Right renal cortex interstitium (tissue), 3 donors: ENCODE measurements around the gene UGT2B7. TPM values are rescaled to one million over a fixed set of nuclear protein-coding genes. Genes with fewer than 3 reads are reported as not detected.
"Not testable (repeated sequence)": the region's sequence is repeated elsewhere in the genome, so short reads cannot be mapped to it uniquely, and the experiment has no call there.

ENCODE experiments used
- DNase-seq, 3 donors: peaks; one replicate each; pipeline ENCODE4 v3.0.0-alpha.2; 2013; ENCODE audit warnings: low read depth in 3 of 3, low spot score in 2 of 3
- polyA plus RNA-seq, 3 donors: library from polyadenylated mRNA; unstranded; fragments of 120-200 nt; gene quantifications; one replicate each; pipeline ENCODE4 v1.2.1, GENCODE V29; 2013; ENCODE audit not compliant: insufficient read length in 3 of 3

Gene UGT2B7
- polyA plus RNA-seq, 3 donors: 71.2 to 97.9 (median 96.3) TPM

DNA sequence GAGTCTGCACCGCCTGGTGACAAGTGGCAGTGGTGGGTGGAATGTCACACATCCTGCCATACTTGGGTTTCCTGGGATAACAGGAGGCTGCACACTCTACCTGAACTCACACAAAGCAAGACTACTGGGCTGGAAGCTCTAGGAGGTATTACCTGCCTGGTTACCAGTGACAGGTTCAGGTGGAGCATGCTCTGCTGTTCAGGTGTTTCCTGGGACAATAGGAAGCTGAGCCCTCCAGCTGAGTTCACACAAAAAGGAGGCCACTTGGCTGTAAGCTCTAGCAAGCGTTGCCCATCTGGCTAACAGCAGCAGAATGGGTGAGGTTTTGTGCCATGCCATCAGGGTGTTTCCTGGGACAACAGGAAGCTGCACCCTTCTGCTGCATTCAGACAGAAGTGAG lies 17.4 kb upstream of the UGT2B7 start:
- DNase-seq: no peak

GRCh38 chr4:69088473-69088872 lies 7.8 kb upstream of the UGT2B7 start:
- no peak for DNase-seq

DNA sequence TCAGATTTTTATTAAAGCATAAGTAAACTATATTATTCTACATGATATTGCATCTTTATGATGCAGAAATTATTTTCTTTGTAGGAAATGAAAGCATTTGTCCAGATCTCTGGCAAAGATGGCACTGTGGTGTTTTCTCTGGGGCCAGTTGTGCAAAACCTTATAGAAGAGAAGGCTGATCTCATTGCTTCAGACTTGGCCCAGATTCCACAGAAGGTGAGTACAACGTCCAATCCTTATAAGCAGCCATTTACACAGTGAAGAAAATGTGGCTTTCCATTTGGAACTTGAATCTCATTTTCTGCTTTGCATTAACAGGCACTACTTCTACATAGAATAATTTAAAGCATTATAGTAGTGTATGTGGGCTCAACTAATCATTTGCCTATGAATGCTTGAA lies 6.9 kb upstream of the UGT2B7 start:
- DNase-seq: no peak

GRCh38 chr4:69092190-69092589 lies 4.1 kb upstream of the UGT2B7 start:
- DNase-seq: no peak

DNA sequence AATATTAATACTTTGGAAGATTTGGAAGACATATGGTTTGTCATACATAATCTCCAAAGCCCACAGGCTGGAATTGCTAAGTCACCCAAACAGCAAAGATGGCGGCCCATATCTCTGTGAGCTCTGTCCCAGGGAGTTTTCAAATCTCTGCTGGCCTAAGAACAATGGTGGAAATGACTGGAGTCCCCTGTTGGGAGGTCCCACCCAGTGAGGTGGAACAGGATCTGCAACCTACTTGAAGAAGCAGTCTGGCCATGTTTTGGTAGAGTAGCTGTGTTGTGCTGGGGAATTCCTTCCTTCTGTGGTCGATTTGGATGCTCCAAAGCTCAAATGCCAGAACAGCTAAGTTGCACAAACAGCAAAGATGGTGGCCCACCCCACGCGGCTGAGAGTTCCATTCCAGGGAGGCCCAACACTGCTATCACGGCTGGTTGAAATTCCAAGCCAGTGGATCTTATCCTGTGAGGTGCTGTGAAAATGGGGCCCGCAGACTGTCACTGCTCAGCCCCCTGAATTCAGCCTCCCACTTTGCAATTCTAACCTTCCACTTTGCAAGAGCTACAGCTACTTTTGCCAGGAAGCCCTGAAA lies 3.2 kb upstream of the UGT2B7 start:
- no peak for DNase-seq

- no peak for DNase-seq
Observed at GRCh38 chr4:69093681-69094080, 2.6 kb upstream of the UGT2B7 start.

DNA sequence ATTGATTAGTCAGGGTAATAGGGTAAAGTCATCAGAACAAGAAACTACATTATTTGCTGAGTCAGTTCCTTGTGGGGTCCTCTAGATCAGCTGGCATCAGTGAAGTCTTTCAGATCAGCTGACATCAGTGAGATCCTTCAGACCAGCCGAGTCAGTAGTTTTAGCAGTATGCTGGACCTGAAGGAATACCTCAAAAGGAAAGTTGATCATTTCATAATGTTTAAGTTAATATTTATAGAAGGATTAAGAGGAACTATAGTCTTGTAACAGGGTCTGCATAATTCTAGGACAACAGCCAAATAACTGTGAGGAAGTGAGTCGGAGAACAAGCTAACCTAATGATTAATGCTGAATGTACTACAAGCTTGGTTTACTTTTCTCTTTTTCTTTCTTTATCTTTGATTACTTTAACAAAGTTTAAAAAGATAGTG lies 958 bp upstream of the UGT2B7 start:
- no peak for DNase-seq

- DNase-seq: no peak
Observed at GRCh38 chr4:69096810-69097209, 536 bp downstream of the UGT2B7 start.

GRCh38 chr4:69098470-69098869 lies 2.2 kb downstream of the UGT2B7 start:
- DNase-seq: no peak

GRCh38 chr4:69099910-69100309 lies 3.6 kb downstream of the UGT2B7 start:
- DNase-seq: no peak

DNA sequence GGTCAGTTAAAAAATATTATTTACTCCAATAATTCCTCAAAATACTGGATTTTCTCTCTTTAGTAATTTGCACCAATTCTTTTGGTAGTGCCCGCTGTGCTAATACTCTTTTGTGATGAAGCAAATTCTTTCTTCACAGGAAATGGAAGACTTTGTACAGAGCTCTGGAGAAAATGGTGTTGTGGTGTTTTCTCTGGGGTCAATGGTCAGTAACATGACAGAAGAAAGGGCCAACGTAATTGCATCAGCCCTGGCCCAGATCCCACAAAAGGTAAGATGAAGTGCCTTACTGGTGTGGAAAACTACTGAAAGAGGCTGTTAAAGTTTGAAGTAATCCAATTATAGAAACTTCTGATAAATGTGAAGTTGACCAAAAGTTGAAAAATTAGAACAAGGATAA lies 6.4 kb downstream of the UGT2B7 start:
- DNase-seq: not testable (repeated sequence)

DNA sequence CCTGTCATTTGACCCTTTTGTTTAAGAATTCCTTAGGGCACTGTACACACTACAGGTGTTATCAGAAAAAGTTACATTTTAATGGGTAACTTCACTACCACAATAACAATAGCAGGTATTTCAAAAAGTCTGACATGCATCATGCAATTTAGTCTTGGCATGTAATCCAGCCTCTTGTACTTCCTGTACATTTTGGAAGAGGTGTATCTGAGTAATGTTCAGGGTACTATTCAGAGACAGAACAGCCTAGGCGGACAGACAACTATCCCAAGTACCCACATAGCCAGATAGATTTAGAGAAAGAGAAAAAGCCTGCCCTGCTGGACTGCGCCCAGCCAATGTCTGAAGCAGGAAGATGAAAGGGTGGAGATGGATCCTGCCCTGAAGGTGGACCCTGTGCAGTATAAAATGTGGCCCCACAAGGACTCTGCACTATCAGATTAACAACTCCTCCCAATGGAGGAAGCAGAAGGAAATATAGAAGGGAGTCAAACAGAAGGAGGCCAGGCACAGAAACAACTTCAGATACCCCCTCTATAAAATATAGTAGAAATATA lies 8.5 kb downstream of the UGT2B7 start:
- no peak for DNase-seq

- DNase-seq: not testable (repeated sequence)
Observed at GRCh38 chr4:69115151-69115850, 19.0 kb downstream of the UGT2B7 start.

DNA sequence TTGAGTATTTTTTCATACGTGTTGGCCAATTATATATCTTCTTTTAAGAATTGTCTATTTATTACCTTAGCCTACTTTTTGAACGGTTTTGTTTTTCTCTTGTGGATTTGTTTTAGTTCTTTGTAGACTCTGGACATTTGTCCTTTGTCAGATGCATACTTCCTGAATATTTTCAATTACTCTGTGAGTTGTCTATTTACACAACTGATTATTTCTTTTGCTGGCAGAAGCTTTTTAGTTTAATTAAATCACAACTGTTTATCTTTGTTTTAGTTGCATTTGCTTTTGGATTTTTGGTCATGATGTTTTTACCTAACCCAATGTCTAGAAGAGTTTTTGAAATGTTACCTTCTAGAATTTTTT lies 19.6 kb downstream of the UGT2B7 start:
- no peak for DNase-seq

GRCh38 chr4:69116645-69117321 lies 20.5 kb downstream of the UGT2B7 start:
- DNase-seq: no peak

DNA sequence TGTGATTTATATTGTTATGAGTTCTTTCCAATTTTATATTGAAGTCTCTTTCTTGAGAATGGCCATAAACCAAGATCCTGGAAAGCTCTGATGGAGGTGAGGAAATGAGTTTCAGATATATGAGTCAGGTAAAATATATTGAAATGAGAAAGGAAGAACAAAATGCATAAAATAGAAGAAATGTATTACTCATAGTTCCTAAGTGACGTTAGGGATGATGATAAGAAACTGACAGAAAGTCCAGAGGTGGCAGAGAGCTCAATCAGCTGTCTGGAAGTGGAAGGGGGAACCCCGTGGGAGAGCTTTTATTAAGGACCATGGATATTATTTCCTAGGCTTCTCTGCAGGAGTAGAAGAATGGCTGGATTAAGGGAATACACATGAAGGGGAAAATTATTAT lies 24.6 kb downstream of the UGT2B7 start:
- DNase-seq: no peak

- no peak for DNase-seq
Observed at GRCh38 chr4:69122476-69122875, 26.2 kb downstream of the UGT2B7 start.

- no peak for DNase-seq
Observed at GRCh38 chr4:69124941-69125340, 28.7 kb downstream of the UGT2B7 start.

DNA sequence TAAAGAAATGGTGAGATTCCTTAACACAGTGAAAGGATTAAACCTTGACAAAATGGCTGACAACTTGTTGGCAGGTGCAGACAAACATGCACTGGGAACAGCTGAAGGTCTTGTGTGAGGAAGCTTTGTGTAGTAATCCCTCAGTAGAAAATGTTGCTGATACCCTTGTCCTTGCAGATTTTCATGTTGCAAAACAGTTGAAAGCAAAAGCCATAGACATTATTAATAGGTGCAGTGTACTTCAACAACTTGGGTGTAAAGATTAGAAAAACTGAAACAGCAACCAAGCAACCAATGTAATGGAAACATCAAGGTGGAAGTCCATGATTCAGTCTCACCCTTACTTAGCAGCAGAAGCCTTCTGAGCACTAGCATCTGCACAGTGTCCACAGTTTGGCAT lies 29.8 kb downstream of the UGT2B7 start:
- DNase-seq: no peak

GRCh38 chr4:69133993-69134392 lies 37.7 kb downstream of the UGT2B7 start:
- DNase-seq: no peak

- DNase-seq: no peak
Observed at GRCh38 chr4:69134471-69134870, 38.2 kb downstream of the UGT2B7 start.

GRCh38 chr4:69141320-69141719 lies 45.0 kb downstream of the UGT2B7 start:
- DNase-seq: no peak
